ENCODE measurements around the gene WNT4. TPM values are rescaled to one million over a fixed set of nuclear protein-coding genes. Genes with fewer than 3 reads are reported as not detected.

Gene WNT4
- total RNA-seq, 2 donors from 2014 or later: not detected

DNA sequence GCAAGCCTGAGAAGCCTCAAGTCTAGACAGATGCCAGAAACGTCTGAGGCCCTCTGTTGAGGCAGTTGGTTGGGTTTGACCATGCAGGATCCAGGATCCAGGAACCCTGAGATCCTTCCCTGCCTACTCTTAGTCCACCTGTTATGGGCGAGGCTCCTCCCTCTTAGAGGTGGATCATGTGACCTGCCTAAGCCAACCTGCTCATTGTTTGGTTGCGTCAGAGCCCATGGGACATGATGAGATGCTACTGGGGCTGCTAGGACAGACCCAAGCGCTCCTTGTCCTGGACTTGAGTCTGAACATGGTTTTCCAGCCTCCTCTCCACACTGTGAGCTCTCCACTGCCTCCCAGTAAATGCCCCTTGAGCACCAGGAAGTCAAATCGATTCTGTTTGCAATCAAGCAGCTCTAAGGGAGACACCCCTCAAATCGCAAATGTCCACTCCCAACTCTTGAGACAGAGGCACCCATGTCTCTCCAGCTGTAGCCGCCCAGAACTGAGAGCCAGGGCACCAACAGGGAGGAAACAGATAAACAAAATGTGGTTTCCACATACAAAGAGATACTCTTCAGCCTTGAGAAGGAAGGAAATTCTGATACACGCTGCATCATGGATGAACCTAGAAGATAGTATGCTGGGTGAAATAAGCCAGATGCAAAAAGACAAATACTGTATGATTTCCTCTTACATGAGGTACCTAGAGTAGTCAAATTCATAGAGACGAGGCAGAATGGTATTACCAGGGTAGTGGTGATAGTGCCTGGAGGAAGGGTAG lies 31.7 kb upstream of the WNT4 start:
- no peaks in the 10 kb centered on the region for H3K9me3 ChIP-seq (ENCODE audit: control insufficient read depth, low read length, poor library complexity, severe bottlenecking)
- peaks cover 11% of the 10 kb centered on the region for H3K27me3 Mint-ChIP-seq
- H3K27ac Mint-ChIP-seq: no peak overlapping the region
- ATAC-seq (no peak), DNase-seq (no peak)
- H3K4me3 Mint-ChIP-seq: no peak overlapping the region
- H3K36me3 Mint-ChIP-seq (ENCODE audit: low read depth): no peaks in the 10 kb centered on the region
- H3K4me1 Mint-ChIP-seq: peaks cover 2% of the 10 kb centered on the region

DNA sequence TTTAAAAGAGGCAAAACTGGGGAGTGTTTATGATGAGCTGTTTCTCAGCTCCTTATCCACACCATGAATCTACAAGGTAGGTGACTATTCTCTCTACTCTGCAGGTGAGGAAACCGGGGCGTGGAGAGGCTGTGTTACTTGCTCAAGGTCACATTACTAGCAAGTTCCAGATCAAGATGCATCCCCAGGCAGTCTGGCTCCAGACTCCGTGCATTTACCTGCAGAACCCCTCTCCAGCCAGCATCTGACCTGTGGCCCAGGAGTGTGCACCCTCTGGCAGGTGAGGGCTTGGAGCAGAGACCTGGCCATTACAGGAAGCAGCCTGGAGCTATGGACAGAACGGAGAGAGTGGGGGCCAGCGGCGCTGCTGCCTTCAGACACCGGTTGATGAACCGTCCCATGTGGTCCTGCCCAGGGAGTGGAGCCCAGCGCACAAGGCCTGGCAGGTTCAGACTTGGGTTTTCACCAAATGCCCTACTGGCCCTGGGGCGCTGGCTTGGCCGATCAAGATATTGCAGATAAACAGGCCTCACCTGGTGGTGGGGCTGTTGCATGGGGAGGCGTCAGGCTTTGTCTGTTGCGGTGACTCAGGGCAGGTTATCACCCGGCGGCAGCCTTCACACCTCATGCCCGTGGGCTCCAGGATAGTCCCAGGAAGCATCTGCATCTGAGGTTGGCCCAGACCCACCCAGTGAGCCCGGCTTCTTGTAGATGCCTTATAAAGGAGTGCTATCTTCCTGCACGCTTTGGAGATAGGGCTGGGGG lies 29.2 kb upstream of the WNT4 start:
- Mint-ChIP-seq H3K4me3 (no peak overlapping the region), H3K27me3 (peaks cover 11% of the 10 kb centered on the region), H3K27ac (no peak overlapping the region), H3K36me3 (ENCODE audit: low read depth) (no peaks in the 10 kb centered on the region), H3K4me1 (peaks cover 2% of the 10 kb centered on the region)
- no peak for DNase-seq
- ATAC-seq: no peak
- H3K9me3 ChIP-seq (ENCODE audit: control insufficient read depth, low read length, poor library complexity, severe bottlenecking): no peaks in the 10 kb centered on the region

DNA sequence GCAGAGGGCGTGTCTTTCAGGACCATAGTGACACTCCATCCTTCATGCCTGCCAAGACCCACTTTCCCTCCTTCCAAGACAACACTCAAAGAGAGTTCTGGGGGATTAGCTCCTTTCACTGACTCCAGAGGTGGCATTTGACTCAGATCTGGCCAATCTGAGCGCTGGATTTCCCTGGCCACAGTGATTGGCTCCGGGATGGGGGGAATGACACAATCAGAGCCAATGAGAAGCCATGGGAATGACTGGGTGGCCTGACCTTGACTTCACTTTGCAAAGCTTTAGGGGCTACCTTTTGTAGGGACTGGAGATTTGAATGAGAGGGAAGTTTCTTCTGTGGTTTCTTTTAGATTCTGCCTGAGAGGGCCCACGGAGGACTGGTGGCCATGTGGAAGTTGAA lies 26.9 kb upstream of the WNT4 start:
- no peaks in the 10 kb centered on the region for H3K9me3 ChIP-seq (ENCODE audit: control insufficient read depth, low read length, poor library complexity, severe bottlenecking)
- Mint-ChIP-seq H3K4me3 (no peak overlapping the region), H3K36me3 (ENCODE audit: low read depth) (no peaks in the 10 kb centered on the region), H3K27me3 (peaks cover 14% of the 10 kb centered on the region), H3K4me1 (peaks cover under 1% of the 10 kb centered on the region), H3K27ac (no peak overlapping the region)
- DNase-seq (no peak), ATAC-seq (no peak)

DNA sequence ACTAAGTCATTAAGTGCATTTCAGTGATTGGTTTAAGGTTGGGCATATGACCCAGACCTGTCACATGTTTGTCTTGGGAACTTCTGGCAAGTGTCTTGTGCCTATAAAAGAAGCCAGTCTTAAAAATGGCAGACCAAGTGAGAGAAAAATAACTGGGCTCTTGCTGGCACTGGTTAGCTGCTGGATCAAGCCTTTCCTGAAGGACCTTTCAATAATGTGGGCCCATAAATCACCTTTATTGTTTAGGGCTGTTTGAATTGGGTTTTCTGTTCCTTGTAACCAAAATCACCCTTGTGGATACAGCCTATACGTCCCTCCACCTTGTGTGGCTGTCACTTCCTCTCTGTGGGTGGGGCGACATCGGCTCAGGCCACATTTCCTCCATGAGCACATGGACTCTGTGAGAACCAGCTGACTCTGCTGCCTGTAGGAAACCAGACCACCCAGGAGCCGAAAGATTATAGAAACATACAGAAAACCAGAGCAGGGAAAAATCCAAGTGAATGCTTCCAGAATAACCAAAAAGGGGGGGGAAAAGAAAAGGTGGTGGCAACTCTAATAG lies 25.6 kb upstream of the WNT4 start:
- ATAC-seq (no peak), DNase-seq (no peak)
- no peak overlapping the region for H3K27ac Mint-ChIP-seq
- H3K36me3 Mint-ChIP-seq (ENCODE audit: low read depth): no peaks in the 10 kb centered on the region
- no peaks in the 10 kb centered on the region for H3K9me3 ChIP-seq (ENCODE audit: control insufficient read depth, low read length, poor library complexity, severe bottlenecking)
- H3K4me1 Mint-ChIP-seq: no peaks in the 10 kb centered on the region
- peaks cover 8% of the 10 kb centered on the region for H3K27me3 Mint-ChIP-seq
- H3K4me3 Mint-ChIP-seq: no peak overlapping the region

DNA sequence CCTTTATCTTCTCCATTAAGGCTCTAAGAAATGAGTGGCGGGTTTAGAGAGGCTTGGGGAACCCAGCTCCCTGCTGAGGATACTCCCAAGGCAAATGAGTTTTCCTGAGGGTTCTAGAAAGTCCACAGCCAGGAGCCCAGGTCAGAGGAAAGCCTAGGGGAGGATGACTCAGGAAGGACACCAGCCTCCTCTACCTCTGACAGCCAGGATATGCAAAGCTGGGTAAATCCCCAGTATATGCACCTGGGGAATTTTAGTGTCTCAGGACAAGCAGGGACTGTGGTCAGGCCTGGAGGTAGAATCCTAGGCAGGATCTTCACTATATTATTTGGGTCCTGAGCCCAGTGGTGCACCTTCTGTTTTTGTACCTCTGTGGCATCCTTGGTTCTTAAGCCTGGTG lies 23.5 kb upstream of the WNT4 start:
- Mint-ChIP-seq H3K36me3 (ENCODE audit: low read depth) (no peaks in the 10 kb centered on the region), H3K27me3 (peaks cover 8% of the 10 kb centered on the region), H3K4me1 (no peaks in the 10 kb centered on the region), H3K4me3 (no peak overlapping the region), H3K27ac (no peak overlapping the region)
- DNase-seq: no peak
- ATAC-seq: no peak
- no peaks in the 10 kb centered on the region for H3K9me3 ChIP-seq (ENCODE audit: control insufficient read depth, low read length, poor library complexity, severe bottlenecking)

- Mint-ChIP-seq H3K27ac (no peak overlapping the region), H3K4me3 (no peak overlapping the region), H3K27me3 (peaks cover 12% of the 10 kb centered on the region), H3K36me3 (ENCODE audit: low read depth) (no peaks in the 10 kb centered on the region), H3K4me1 (no peaks in the 10 kb centered on the region)
- ATAC-seq: no peak
- DNase-seq: no peak
- no peaks in the 10 kb centered on the region for H3K9me3 ChIP-seq (ENCODE audit: control insufficient read depth, low read length, poor library complexity, severe bottlenecking)
Observed at GRCh38 chr1:22164841-22165808, 22.2 kb upstream of the WNT4 start.

DNA sequence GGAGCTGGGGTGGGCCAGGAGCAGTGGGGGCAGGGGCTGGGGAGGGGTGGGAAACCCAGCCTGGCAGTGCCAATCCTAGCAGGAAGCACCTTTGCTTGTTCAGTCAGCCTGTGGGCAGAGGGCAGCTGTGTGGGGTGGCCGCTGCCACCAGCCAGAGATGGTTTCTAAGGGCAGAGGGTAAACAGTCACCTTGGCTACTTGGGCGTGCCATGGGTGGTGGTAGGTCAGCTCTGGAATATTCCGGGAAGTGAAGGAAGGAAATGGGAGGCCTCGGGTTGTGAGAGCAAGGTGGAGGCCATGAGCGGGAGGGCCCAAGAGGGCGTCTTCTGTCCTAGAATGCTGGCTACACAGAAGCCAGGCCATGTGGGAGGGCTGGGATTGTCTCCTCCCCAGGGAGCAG lies 20.7 kb upstream of the WNT4 start:
- ATAC-seq (no peak), DNase-seq (no peak)
- Mint-ChIP-seq H3K27ac (no peak overlapping the region), H3K36me3 (ENCODE audit: low read depth) (no peaks in the 10 kb centered on the region), H3K27me3 (peaks cover 12% of the 10 kb centered on the region), H3K4me1 (no peaks in the 10 kb centered on the region), H3K4me3 (no peak overlapping the region)
- H3K9me3 ChIP-seq (ENCODE audit: control insufficient read depth, low read length, poor library complexity, severe bottlenecking): no peaks in the 10 kb centered on the region

DNA sequence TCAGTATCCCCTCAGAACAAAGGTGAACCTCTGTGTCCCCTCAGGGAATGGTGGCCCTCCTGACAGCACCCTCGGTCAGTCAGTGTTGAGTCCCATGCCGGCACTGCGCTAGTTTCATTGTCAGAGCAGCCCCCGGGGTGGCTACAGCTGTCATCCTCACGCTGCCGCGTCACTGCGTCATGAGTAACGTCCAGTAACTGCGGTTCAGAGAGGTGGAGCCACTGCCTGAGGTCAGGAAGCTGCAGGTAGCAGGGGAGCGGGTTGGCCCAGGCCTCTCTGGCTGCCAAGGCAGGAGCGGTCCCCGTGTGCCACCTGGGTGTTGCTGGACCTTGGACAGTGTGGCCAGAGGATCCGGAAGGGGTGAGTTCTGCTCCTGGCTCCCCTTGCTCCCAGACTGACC lies 20.2 kb upstream of the WNT4 start:
- no peaks in the 10 kb centered on the region for H3K9me3 ChIP-seq (ENCODE audit: control insufficient read depth, low read length, poor library complexity, severe bottlenecking)
- ATAC-seq (no peak), DNase-seq (no peak)
- H3K36me3 Mint-ChIP-seq (ENCODE audit: low read depth): no peaks in the 10 kb centered on the region
- H3K4me1 Mint-ChIP-seq: no peaks in the 10 kb centered on the region
- H3K4me3 Mint-ChIP-seq: no peak overlapping the region
- no peak overlapping the region for H3K27ac Mint-ChIP-seq
- H3K27me3 Mint-ChIP-seq: peaks cover 12% of the 10 kb centered on the region

- Mint-ChIP-seq H3K36me3 (ENCODE audit: low read depth) (no peaks in the 10 kb centered on the region), H3K4me3 (no peak overlapping the region), H3K27me3 (peaks cover 18% of the 10 kb centered on the region), H3K27ac (no peak overlapping the region), H3K4me1 (no peaks in the 10 kb centered on the region)
- DNase-seq: no peak
- no peaks in the 10 kb centered on the region for H3K9me3 ChIP-seq (ENCODE audit: control insufficient read depth, low read length, poor library complexity, severe bottlenecking)
- ATAC-seq: no peak
Observed at GRCh38 chr1:22159891-22160290, 17.0 kb upstream of the WNT4 start.

DNA sequence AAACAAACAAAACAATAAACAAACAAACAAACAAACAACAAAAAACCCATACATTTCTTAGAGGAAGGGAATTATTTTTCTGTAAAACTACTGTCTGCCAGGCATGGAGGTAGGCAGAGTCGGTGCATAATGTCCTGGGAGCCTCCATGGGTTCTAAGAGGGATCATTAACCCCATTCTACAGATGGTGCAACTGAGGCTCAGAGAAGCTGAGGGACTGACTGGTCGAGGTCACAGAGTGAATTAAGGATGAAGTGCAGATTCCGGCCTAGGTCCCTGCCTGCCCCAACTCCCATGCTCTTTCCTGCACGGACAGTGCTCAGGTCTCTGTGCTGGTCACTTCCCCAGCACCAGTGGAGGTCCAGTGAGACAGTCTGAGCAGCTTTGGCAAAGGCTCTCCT lies 15.8 kb upstream of the WNT4 start:
- no peaks in the 10 kb centered on the region for H3K9me3 ChIP-seq (ENCODE audit: control insufficient read depth, low read length, poor library complexity, severe bottlenecking)
- no peak for DNase-seq
- H3K27me3 Mint-ChIP-seq: peaks cover 30% of the 10 kb centered on the region
- H3K4me3 Mint-ChIP-seq: no peak overlapping the region
- H3K4me1 Mint-ChIP-seq: peaks cover 4% of the 10 kb centered on the region
- no peaks in the 10 kb centered on the region for H3K36me3 Mint-ChIP-seq (ENCODE audit: low read depth)
- ATAC-seq: no peak
- no peak overlapping the region for H3K27ac Mint-ChIP-seq

- Mint-ChIP-seq H3K36me3 (ENCODE audit: low read depth) (peaks cover 2% of the 10 kb centered on the region), H3K27ac (no peak overlapping the region), H3K4me3 (no peak overlapping the region), H3K27me3 (peaks cover 42% of the 10 kb centered on the region), H3K4me1 (peaks cover 7% of the 10 kb centered on the region)
- H3K9me3 ChIP-seq (ENCODE audit: control insufficient read depth, low read length, poor library complexity, severe bottlenecking): no peaks in the 10 kb centered on the region
- ATAC-seq (no peak), DNase-seq (no peak)
Observed at GRCh38 chr1:22157359-22157966, 14.6 kb upstream of the WNT4 start.

DNA sequence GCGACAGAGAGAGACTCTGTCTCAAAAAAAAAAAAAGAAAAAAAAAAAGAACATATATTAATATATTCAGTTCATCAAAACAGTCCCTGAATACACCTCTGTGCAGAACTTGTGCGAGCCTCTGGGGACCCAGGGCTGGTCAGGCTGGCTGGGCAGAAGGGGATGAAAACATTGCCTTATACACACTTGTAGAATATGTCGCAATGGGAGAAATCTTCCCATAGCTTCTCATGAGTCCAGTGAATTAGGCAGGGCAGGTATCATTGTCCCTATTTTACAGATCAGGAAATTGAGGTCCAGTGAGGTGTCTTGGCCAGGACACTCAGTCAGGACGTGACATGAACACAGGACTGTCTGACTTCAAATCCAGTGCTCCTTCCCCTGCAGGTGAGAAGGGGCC lies 12.6 kb upstream of the WNT4 start:
- no peak overlapping the region for H3K4me3 Mint-ChIP-seq
- no peak for ATAC-seq
- no peak for DNase-seq
- no peaks in the 10 kb centered on the region for H3K9me3 ChIP-seq (ENCODE audit: control insufficient read depth, low read length, poor library complexity, severe bottlenecking)
- peaks cover 2% of the 10 kb centered on the region for H3K36me3 Mint-ChIP-seq (ENCODE audit: low read depth)
- peaks cover 7% of the 10 kb centered on the region for H3K4me1 Mint-ChIP-seq
- H3K27me3 Mint-ChIP-seq: peaks cover 49% of the 10 kb centered on the region
- no peak overlapping the region for H3K27ac Mint-ChIP-seq

Measured in T-helper 17 cell (primary cell).